NT2/D1 (cell line): ENCODE measurements around the gene NPLOC4.

Source experiments
- SUZ12 ChIP-seq: IDR thresholded peaks from 2 replicates; pipeline ENCODE4 v1.6.1; 2011; ENCODE audit not compliant: insufficient read length, insufficient read depth; ENCODE audit errors: extremely low read depth
- ZNF274 ChIP-seq: IDR thresholded peaks from 2 replicates; pipeline ENCODE4 v1.6.1; 2011; ENCODE audit warnings: mild to moderate bottlenecking, low read depth, low read length

DNA sequence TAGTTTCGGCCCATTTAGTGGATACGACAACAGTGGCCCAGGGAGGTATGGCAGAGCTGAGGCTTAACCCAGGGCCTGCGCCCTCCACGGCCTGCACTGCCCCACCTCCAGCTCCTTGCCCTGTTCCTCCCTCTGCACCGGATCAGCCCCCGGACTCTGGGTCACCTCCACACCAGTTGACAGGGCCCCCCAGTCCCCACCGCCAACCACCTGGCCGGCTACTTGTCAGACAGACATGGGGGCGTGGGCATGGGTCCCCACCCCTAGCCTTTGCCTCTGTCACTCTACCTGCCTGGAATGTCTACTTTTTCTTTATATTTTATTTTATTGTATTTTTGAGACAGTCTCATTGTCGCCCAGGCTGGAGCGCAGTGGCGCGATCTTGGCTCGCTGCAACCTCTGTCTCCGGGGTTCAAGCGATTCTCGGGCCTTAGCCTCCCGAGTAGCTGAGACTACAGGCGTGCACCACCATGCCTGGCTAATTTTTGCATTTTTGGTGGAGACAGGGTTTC lies 121.3 kb downstream of the NPLOC4 start:
- TF ChIP-seq ZNF274 = no peak
- TF ChIP-seq SUZ12 = no peak
